Measurements from ENCODE around the gene DTNBP1.

GRCh38 chr6:15512126-15512525 lies 150.7 kb downstream of the DTNBP1 start:
- TF ChIP-seq REST (IDR thresholded peaks at IDR 0.05; ENCODE audit: insufficient read depth in 1 of 2, low read depth in 2 of 2, low read length in 2 of 2): no peak
- no peak for TF ChIP-seq TAF1 (IDR thresholded peaks at IDR 0.05; ENCODE audit: borderline replicate concordance, insufficient read depth, low read length)

Data from PFSK-1 (cell line).